ENCODE results near the gene MARCKSL1. TPM values are rescaled to one million over a fixed set of nuclear protein-coding genes. Genes with fewer than 3 reads are reported as not detected.

The MARCKSL1 gene
- total RNA-seq, 2 donors from 2014 or later = 484 to 543 TPM

DNA sequence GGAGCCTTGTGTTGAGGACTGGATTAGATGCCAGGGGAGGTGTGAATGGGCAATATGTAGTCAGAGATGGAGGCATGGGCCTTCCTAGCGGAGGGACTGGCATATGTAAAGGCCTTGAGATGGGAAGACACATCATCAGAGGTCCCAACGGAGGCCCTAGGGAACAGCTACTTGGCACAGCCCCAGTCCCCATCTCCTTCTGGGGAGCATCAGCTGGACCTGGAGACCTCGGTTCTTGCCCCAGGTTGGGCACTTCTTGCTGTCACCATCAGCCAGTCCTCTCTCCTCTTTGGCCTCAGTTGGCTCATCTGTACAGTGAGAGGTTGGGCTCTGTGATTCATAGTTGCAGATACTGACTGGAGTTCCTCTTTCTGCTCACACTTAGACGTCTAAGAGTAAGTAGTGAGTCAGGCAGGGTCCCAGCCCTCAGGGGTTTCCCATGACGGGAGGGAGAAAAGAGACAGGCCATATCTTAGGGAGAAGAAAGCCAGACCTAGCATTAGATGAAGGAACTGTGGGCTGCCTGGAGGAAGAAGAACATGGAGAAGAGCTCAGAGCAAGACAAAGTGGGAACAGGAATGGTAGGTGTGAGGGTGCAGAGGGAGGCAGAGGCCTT, 3.4 kb upstream of the MARCKSL1 start:
- H3K27ac Mint-ChIP-seq = no peak overlapping the region
- no peak for DNase-seq
- peaks cover 5% of the 10 kb centered on the region for H3K36me3 Mint-ChIP-seq (ENCODE audit: low read depth)
- TF ChIP-seq, protein P1, sequence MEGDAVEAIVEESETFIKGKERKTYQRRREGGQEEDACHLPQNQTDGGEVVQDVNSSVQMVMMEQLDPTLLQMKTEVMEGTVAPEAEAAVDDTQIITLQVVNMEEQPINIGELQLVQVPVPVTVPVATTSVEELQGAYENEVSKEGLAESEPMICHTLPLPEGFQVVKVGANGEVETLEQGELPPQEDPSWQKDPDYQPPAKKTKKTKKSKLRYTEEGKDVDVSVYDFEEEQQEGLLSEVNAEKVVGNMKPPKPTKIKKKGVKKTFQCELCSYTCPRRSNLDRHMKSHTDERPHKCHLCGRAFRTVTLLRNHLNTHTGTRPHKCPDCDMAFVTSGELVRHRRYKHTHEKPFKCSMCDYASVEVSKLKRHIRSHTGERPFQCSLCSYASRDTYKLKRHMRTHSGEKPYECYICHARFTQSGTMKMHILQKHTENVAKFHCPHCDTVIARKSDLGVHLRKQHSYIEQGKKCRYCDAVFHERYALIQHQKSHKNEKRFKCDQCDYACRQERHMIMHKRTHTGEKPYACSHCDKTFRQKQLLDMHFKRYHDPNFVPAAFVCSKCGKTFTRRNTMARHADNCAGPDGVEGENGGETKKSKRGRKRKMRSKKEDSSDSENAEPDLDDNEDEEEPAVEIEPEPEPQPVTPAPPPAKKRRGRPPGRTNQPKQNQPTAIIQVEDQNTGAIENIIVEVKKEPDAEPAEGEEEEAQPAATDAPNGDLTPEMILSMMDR (conservative IDR thresholded peaks at IDR 0.05) = no peak
- no peaks in the 10 kb centered on the region for H3K9me3 Mint-ChIP-seq
- Histone ChIP-seq H3K4me3 (ENCODE audit: low read length) (no peak overlapping the region), H3K9ac (ENCODE audit: extremely low read depth, low read length, poor library complexity, severe bottlenecking) (no peak overlapping the region), H3K27ac (ENCODE audit: low read depth, low read length) (no peak overlapping the region), H3K27me3 (ENCODE audit: control insufficient read depth, insufficient read depth, low read length, poor library complexity, severe bottlenecking) (peaks cover 9% of the 10 kb centered on the region), H3K36me3 (ENCODE audit: control insufficient read depth, insufficient read depth, low read length) (peaks cover 5% of the 10 kb centered on the region), H3K4me1 (ENCODE audit: control insufficient read depth, insufficient read depth, low read length) (no peaks in the 10 kb centered on the region), H3K9me3 (ENCODE audit: control insufficient read depth, low read length) (no peaks in the 10 kb centered on the region)
- H3K4me3 Mint-ChIP-seq = no peak overlapping the region
- WGBS, 2 experiments (ENCODE audit: insufficient coverage in 1 of 2, insufficient read length in 1 of 2) = 85 to 91% methylated on average over 4 to 5 of the region's 5 CpGs
- H3K27me3 Mint-ChIP-seq (ENCODE audit: insufficient read depth) = peaks cover 25% of the 10 kb centered on the region
- H3K4me1 Mint-ChIP-seq = peaks cover 6% of the 10 kb centered on the region

DNA sequence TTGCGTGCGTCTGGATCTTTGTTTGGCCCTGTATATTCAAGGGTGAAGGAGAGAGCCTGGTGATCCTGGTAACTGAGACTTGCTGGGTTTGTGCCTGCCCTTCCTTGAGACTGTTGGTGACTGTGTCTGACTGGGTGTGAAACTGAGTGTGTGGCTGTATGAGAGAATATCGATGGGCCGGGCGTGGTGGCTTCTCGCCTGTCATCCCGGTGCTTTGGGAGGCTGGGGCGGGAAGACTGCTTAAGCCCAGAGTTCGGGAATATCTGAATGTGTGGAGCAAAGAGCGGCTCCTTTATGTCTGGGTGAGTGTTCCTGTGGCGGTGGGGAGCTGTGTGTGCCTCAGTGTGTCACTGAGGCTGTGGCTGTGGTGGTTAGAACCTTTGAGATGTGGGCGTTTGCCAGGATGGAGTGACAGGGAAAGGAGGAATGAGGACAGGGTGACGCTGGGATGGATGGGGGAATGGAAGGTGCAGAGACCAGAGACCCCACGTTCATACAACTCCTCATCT, 2.7 kb upstream of the MARCKSL1 start:
- no peaks in the 10 kb centered on the region for H3K4me1 ChIP-seq (ENCODE audit: control insufficient read depth, insufficient read depth, low read length)

DNA sequence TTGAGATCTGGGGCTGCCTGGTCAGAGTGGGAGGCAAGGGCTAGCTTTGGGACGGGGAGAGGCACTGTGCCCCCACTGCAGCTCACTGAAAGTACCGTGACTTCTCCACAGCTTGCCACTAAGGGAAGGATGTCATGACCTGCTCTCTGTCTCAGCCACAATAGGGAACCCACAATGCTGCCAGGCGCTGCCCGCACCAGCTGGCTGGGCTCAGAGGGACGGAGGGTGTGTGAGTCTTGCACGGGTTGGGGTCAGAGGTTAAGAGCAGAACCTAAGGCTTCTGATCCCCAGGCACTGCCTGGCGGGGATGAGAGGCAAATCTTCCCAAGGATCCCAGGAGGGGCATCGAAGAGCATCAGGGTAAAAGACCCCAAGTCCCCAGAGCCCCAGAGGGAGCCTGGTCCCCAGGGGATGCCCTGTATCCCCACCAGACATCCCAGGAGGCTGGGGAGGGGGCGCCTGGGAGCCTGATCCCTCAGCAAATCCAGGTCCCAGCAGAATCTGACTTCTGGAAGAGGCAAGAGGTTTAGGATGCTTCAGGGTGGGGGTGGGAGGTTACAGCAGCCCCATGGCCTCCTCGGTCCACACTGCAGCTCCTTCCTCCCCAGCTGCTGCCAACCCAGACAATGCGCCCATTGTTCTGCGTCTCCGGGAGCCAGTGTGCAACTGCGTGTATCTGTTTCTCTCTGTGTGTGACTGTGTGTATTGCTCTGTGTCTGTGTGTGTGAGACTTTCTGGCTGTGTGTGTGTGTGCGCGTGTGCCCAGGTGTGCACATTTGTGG, 2.0 kb upstream of the MARCKSL1 start:
- peaks cover 17% of the 10 kb centered on the region for H3K4me1 Mint-ChIP-seq
- Histone ChIP-seq H3K36me3 (ENCODE audit: control insufficient read depth, insufficient read depth, low read length) (peaks cover 19% of the 10 kb centered on the region), H3K4me1 (ENCODE audit: control insufficient read depth, insufficient read depth, low read length) (no peaks in the 10 kb centered on the region), H3K27me3 (ENCODE audit: control insufficient read depth, insufficient read depth, low read length, poor library complexity, severe bottlenecking) (peaks cover 9% of the 10 kb centered on the region), H3K4me3 (ENCODE audit: low read length) (no peak overlapping the region), H3K9me3 (ENCODE audit: control insufficient read depth, low read length) (no peaks in the 10 kb centered on the region), H3K27ac (ENCODE audit: low read depth, low read length) (peak overlapping the region; percentile 92), H3K9ac (ENCODE audit: extremely low read depth, low read length, poor library complexity, severe bottlenecking) (no peak overlapping the region)
- 81 to 85% methylated on average over 4 to 16 of the region's 16 CpGs for WGBS, 2 experiments (ENCODE audit: insufficient coverage in 1 of 2, insufficient read length in 1 of 2)
- H3K27ac Mint-ChIP-seq = no peak overlapping the region
- H3K4me3 Mint-ChIP-seq = no peak overlapping the region
- no peak for DNase-seq
- no peaks in the 10 kb centered on the region for H3K9me3 Mint-ChIP-seq
- peaks cover 25% of the 10 kb centered on the region for H3K27me3 Mint-ChIP-seq (ENCODE audit: insufficient read depth)
- peaks cover 17% of the 10 kb centered on the region for H3K36me3 Mint-ChIP-seq (ENCODE audit: low read depth)
- TF ChIP-seq, protein P1 (conservative IDR thresholded peaks at IDR 0.05) = no peak

More for the DNA sequence above, 2.7 kb upstream of the MARCKSL1 start:
- no peak overlapping the region for H3K4me3 Mint-ChIP-seq
- no peak overlapping the region for H3K27ac Mint-ChIP-seq
- Histone ChIP-seq H3K27me3 (ENCODE audit: control insufficient read depth, insufficient read depth, low read length, poor library complexity, severe bottlenecking) (peaks cover 9% of the 10 kb centered on the region), H3K36me3 (ENCODE audit: control insufficient read depth, insufficient read depth, low read length) (peaks cover 13% of the 10 kb centered on the region), H3K4me3 (ENCODE audit: low read length) (no peak overlapping the region), H3K27ac (ENCODE audit: low read depth, low read length) (peak overlapping the region; percentile 92), H3K9ac (ENCODE audit: extremely low read depth, low read length, poor library complexity, severe bottlenecking) (no peak overlapping the region), H3K9me3 (ENCODE audit: control insufficient read depth, low read length) (no peaks in the 10 kb centered on the region)
- no peak for DNase-seq
- H3K9me3 Mint-ChIP-seq = no peaks in the 10 kb centered on the region
- WGBS, 2 experiments (ENCODE audit: insufficient coverage in 1 of 2, insufficient read length in 1 of 2) = 89 to 90% methylated on average over 8 to 14 of the region's 14 CpGs
- H3K36me3 Mint-ChIP-seq (ENCODE audit: low read depth) = peaks cover 11% of the 10 kb centered on the region
- peaks cover 13% of the 10 kb centered on the region for H3K4me1 Mint-ChIP-seq
- H3K27me3 Mint-ChIP-seq (ENCODE audit: insufficient read depth) = peaks cover 25% of the 10 kb centered on the region
- TF ChIP-seq, protein P1 (conservative IDR thresholded peaks at IDR 0.05) = no peak

Measured in endodermal cell (in vitro differentiated cells).